ENCODE data around the gene GPRIN1.
A peak's percentile ranks its signal among the peaks of the same experiment; 100 is the strongest.

GPRIN1 gene

DNA sequence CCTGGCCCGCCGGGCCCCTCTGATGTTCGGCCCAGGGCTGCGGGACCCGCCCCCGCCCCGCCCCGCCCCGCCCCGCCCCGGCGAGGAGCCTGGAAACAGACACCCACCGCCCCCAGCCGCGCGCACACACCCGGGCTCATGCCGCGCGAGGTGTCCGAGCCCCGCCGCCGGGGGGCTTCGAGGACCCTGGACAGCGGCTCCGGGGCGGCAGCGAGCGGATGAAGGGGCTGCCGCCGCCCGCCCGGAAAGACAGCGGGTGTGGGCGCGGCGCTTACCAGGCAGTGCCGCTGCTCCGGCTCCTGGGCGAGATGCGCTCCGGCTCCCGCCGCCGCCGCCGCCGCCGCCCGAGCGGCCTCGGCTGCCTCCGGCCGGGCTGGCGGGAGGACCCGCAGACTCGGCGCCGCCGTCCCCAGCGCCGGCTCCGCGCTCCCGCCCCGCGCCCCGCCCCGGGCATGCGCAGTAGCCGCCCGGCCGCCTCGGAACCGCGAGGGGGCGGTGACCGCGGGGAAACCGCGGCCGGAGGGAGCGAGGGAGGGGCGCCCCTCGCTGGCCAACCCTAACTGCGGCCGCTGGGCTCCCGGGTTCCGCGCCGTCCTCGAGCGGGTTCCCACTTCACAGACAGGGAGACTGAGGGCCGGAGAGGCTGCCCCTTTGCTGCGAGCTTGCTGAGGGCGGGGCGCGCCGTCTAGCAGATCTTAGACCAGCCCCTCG lies at the start of gene GPRIN1:
Gene GPRIN1 (minus strand): TSS at position 433 of the 711 bp plus-strand sequence. CDS start 10,322 bp downstream, outside the sequence.
- peak; percentile 52 for DNase-seq

GRCh38 chr5:176659512-176659839 lies 49.5 kb upstream of the GPRIN1 start:
- DNase-seq = no peak

- DNase-seq = peak; percentile 40
Measured at GRCh38 chr5:176658817-176659511, 49.0 kb upstream of the GPRIN1 start.

- peak; percentile 51 for DNase-seq
Measured at GRCh38 chr5:176658007-176658599, 48.1 kb upstream of the GPRIN1 start.

- DNase-seq = no peak
Measured at GRCh38 chr5:176656467-176656990, 46.6 kb upstream of the GPRIN1 start.

DNA sequence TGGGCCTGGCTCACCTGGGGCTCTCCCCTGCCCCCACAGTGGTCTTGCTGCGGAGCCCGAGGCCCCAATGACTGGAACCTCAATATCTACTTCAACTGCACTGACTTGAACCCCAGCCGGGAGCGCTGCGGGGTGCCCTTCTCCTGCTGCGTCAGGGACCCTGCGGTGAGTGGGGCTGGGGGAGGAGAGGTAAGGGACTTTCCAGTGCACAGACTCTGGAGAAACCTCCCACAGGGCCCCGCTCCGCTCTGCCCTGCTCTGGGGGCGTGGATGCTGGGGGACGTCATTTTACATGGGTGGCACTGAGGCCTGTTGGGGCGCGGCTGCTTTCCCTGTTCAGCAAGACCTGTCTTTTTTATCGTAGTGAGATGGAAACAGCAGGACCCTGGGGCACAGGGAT lies 44.9 kb upstream of the GPRIN1 start:
- DNase-seq = no peak

DNA sequence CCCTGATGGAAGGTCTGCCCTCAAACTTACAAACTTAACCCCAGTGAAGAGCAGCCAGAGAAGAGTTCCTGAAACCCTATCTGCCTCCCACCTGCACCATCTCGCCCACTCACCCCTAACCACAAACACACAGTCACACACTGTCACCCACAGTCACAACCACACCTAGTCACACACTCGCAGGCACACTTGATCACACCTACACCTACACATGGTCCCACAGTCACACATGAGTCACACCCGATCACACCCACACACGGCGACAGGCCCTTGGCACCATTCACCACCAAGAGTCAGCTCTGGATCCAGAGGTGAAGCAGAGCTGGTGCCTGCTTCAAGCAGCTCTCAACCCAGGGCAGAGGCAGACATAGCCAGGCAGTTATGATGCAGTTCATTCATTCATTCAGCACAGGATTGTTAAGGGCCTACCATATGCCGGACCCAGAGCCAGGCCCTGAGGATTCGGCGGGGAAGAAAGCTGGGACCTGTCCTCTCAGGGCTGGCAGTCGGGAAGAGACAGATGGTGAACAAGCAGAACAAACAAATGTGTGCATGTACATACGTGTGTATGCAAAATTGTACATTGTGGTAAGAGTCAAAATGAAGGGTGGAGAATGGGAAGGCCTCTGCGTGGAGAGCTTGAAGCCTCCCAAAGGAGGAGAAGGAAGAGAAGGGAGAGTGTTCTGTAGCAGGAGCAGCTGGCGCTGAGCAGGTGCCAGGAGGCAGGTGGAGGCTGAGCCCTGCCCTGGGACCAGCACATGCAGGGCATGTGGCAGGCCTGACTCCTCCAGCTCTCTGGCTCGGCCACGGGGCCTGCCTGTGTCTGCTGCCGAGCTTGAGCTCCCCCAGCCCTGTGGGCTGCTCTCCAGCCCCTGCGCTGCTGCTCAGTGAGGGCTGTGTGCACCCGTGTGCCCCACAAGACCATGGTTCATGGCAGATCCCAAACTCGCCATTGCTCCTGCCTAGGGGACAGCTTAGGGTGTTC lies 43.7 kb upstream of the GPRIN1 start:
- DNase-seq = no peak

DNA sequence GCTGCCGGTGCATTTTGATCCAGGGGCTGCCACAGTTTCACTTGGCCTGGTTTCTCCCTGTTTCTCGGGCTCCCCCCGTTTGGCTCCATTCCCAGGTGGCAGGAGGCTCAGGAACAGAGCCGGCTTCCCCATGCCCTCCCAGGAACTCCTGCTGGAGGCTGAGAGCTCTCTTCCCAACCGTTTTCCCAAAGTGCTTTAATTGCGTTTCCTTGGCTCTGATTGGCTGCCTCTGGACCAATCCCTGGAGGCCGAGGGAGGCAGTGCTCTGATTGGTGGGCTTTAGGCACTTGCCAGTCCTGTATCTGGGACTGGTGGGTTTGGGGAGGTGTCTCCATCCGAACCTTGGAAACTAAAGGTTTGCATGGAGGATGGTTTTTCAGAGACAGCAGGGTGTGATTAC lies 42.2 kb upstream of the GPRIN1 start:
- no peak for DNase-seq

GRCh38 chr5:176651472-176651980 lies 41.6 kb upstream of the GPRIN1 start:
- DNase-seq = no peak

- DNase-seq = no peak
Measured at GRCh38 chr5:176650354-176650884, 40.5 kb upstream of the GPRIN1 start.

- no peak for DNase-seq
Measured at GRCh38 chr5:176648474-176649194, 38.7 kb upstream of the GPRIN1 start.

GRCh38 chr5:176647843-176648473 lies 38.0 kb upstream of the GPRIN1 start:
- peak; percentile 40 for DNase-seq

GRCh38 chr5:176647030-176647842 lies 37.3 kb upstream of the GPRIN1 start, which contains the start of gene TSPAN17:
Gene TSPAN17 (plus strand): TSS chr5:176647484. CDS start chr5:176647616, 132 bp downstream.
- peak; percentile 99 for DNase-seq

GRCh38 chr5:176646707-176647029 lies 36.7 kb upstream of the GPRIN1 start:
- DNase-seq = no peak

- no peak for DNase-seq
Measured at GRCh38 chr5:176646049-176646706, 36.2 kb upstream of the GPRIN1 start.

DNA sequence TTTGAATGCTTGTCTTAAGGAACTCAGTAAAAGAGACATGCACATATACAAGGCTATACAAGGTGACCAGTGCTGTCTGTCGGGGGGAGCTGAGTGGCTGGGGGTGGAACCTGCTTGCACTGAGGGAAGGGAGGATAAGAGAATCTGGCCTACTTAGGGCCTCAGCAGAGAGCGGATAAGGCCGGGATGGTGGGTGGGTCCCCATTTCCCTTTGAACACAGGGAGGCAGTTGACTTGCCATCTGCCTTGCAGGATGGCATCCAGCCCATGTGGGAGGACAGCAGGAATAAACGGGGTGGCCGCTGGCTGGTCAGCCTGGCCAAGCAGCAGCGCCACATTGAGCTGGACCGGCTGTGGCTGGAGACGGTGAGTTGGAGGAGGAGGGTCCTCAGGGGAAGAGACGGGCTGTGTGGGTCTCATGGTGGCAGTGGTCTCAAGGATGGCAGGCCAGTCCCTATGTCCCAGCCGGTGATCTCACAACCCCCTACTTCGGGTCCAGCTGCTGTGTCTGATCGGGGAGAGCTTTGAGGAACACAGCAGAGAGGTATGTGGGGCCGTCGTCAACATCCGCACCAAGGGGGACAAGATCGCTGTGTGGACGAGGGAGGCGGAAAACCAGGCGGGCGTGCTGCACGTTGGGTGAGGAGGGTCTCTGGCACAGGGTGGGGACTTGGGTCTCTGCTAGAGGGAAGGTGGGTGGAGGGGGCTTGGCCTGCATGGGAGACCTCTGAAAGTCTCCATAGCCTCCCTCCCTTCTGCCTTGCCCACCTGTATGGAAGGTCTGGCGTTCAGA lies 35.1 kb upstream of the GPRIN1 start:
- DNase-seq = no peak

GRCh38 chr5:176644294-176644693 lies 34.3 kb upstream of the GPRIN1 start:
- DNase-seq = no peak

- DNase-seq = no peak
Measured at GRCh38 chr5:176643491-176644219, 33.7 kb upstream of the GPRIN1 start.

All from NCI-H2029 (cell line).